ENCODE results near the gene MBOAT1.

- TF ChIP-seq POLR2A (IDR thresholded peaks at IDR 0.05; ENCODE audit: low read depth, low read length) (no peak), POLR2AphosphoS5 (IDR thresholded peaks at IDR 0.05; ENCODE audit: low read depth, low read length) (no peak)
Measured at GRCh38 chr6:20167601-20168000, 44.7 kb downstream of the MBOAT1 start.

Data from GM12892 (cell line).